ENCODE data around the gene SON. TPM values are rescaled to one million over a fixed set of nuclear protein-coding genes. Genes with fewer than 3 reads are reported as not detected.

The SON gene
- total RNA-seq, 1 experiment from 2014 or later: 328 TPM

GRCh38 chr21:33550772-33551660 is 8.2 kb downstream of the SON start:
- Histone ChIP-seq H3K27me3 (replicated peaks; ENCODE audit: insufficient read depth, low read depth, low read length, poor library complexity) (no peaks in the 10 kb centered on the region), H3K27ac (ENCODE audit: low read depth, low read length, poor library complexity, severe bottlenecking) (no peak overlapping the region), H3K4me3 (ENCODE audit: low read depth, low read length, poor library complexity, severe bottlenecking) (no peak overlapping the region), H3K36me3 (ENCODE audit: insufficient read depth, low read length, poor library complexity, severe bottlenecking) (peaks cover 97% of the 10 kb centered on the region), H3K9me3 (ENCODE audit: low read depth, low read length, poor library complexity, severe bottlenecking) (no peaks in the 10 kb centered on the region), H3K4me1 (ENCODE audit: insufficient read depth, low read length, poor library complexity, severe bottlenecking) (no peaks in the 10 kb centered on the region)
- no TSS peak for BruUV-seq (replicated peaks)
- POLR2A ChIA-PET (ENCODE audit: low non-redundant PET): no interaction called here
- CTCF ChIA-PET: no interaction called here
- TF ChIP-seq EZH2 (IDR thresholded peaks at IDR 0.05; ENCODE audit: borderline replicate concordance, low read depth, low read length, poor library complexity, severe bottlenecking): no peak
- TF ChIP-seq, protein P1, sequence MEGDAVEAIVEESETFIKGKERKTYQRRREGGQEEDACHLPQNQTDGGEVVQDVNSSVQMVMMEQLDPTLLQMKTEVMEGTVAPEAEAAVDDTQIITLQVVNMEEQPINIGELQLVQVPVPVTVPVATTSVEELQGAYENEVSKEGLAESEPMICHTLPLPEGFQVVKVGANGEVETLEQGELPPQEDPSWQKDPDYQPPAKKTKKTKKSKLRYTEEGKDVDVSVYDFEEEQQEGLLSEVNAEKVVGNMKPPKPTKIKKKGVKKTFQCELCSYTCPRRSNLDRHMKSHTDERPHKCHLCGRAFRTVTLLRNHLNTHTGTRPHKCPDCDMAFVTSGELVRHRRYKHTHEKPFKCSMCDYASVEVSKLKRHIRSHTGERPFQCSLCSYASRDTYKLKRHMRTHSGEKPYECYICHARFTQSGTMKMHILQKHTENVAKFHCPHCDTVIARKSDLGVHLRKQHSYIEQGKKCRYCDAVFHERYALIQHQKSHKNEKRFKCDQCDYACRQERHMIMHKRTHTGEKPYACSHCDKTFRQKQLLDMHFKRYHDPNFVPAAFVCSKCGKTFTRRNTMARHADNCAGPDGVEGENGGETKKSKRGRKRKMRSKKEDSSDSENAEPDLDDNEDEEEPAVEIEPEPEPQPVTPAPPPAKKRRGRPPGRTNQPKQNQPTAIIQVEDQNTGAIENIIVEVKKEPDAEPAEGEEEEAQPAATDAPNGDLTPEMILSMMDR (conservative IDR thresholded peaks at IDR 0.05; ENCODE audit: low read depth, low read length): no peak
- DNase-seq (ENCODE audit: low spot score): no peak
- intact Hi-C loops (cut with micrococcal nuclease; ENCODE audit: unreplicated experiment): no loop called here

DNA sequence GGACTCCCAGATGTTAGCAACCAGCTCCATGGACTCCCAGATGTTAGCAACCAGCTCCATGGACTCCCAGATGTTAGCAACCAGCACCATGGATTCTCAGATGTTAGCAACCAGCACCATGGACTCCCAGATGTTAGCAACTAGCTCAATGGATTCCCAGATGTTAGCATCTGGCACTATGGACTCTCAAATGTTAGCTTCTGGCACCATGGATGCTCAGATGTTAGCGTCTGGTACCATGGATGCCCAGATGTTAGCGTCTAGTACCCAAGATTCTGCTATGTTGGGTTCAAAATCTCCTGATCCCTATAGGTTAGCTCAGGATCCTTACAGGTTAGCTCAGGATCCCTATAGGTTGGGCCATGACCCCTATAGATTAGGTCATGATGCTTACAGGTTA is 8.8 kb downstream of the SON start:
- POLR2A ChIA-PET (ENCODE audit: low non-redundant PET): no interaction called here
- Histone ChIP-seq H3K4me3 (ENCODE audit: low read depth, low read length, poor library complexity, severe bottlenecking) (no peak overlapping the region), H3K4me1 (ENCODE audit: insufficient read depth, low read length, poor library complexity, severe bottlenecking) (no peaks in the 10 kb centered on the region), H3K27me3 (replicated peaks; ENCODE audit: insufficient read depth, low read depth, low read length, poor library complexity) (no peaks in the 10 kb centered on the region), H3K9me3 (ENCODE audit: low read depth, low read length, poor library complexity, severe bottlenecking) (no peaks in the 10 kb centered on the region), H3K27ac (ENCODE audit: low read depth, low read length, poor library complexity, severe bottlenecking) (no peak overlapping the region), H3K36me3 (ENCODE audit: insufficient read depth, low read length, poor library complexity, severe bottlenecking) (peaks cover 93% of the 10 kb centered on the region)
- CTCF ChIA-PET: no interaction called here
- intact Hi-C loops (cut with micrococcal nuclease; ENCODE audit: unreplicated experiment): no loop called here
- no peak for DNase-seq (ENCODE audit: low spot score)
- no TSS peak for BruUV-seq (replicated peaks)
- TF ChIP-seq, protein P1 (conservative IDR thresholded peaks at IDR 0.05; ENCODE audit: low read depth, low read length): no peak
- TF ChIP-seq EZH2 (IDR thresholded peaks at IDR 0.05; ENCODE audit: borderline replicate concordance, low read depth, low read length, poor library complexity, severe bottlenecking): no peak

- ChIA-PET POLR2A (ENCODE audit: low non-redundant PET) (no interaction called here), CTCF (no interaction called here)
- no peak for DNase-seq (ENCODE audit: low spot score)
- H3K4me3 ChIP-seq (ENCODE audit: low read depth, low read length, poor library complexity, severe bottlenecking): no peak overlapping the region
- H3K4me1 ChIP-seq (ENCODE audit: insufficient read depth, low read length, poor library complexity, severe bottlenecking): no peaks in the 10 kb centered on the region
- BruUV-seq (replicated peaks): no TSS peak
- TF ChIP-seq, protein P1 (conservative IDR thresholded peaks at IDR 0.05; ENCODE audit: low read depth, low read length): no peak
- TF ChIP-seq EZH2 (IDR thresholded peaks at IDR 0.05; ENCODE audit: borderline replicate concordance, low read depth, low read length, poor library complexity, severe bottlenecking): no peak
- intact Hi-C loops (cut with micrococcal nuclease; ENCODE audit: unreplicated experiment): no loop called here
- no peaks in the 10 kb centered on the region for H3K9me3 ChIP-seq (ENCODE audit: low read depth, low read length, poor library complexity, severe bottlenecking)
- no peaks in the 10 kb centered on the region for H3K27me3 ChIP-seq (replicated peaks; ENCODE audit: insufficient read depth, low read depth, low read length, poor library complexity)
- H3K36me3 ChIP-seq (ENCODE audit: insufficient read depth, low read length, poor library complexity, severe bottlenecking): peaks cover 92% of the 10 kb centered on the region
- no peak overlapping the region for H3K27ac ChIP-seq (ENCODE audit: low read depth, low read length, poor library complexity, severe bottlenecking)
These were observed 9.5 kb downstream of the SON start for GRCh38 chr21:33552093-33552998.
